Endodermal cell (in vitro differentiated cells): ENCODE measurements around the gene FOXP4. TPM values are rescaled to one million over a fixed set of nuclear protein-coding genes. Genes with fewer than 3 reads are reported as not detected.

ENCODE experiments used
- DNase-seq: peaks from one replicate; pipeline ENCODE4 v3.0.0-alpha.2; 2017
- H3K27ac ChIP-seq: 2 replicates; pipeline ENCODE4 v1.5.1; 2013; ENCODE audit warnings: mild to moderate bottlenecking, low read depth, low read length, moderate library complexity
- H3K27me3 ChIP-seq: 2 replicates; pipeline ENCODE4 v1.6.1; 2013; ENCODE audit warnings: mild to moderate bottlenecking, low read length, moderate library complexity; ENCODE audit not compliant: insufficient read depth, control insufficient read depth, poor library complexity, severe bottlenecking
- H3K36me3 ChIP-seq: 2 replicates; pipeline ENCODE4 v1.7.0; 2013; ENCODE audit warnings: mild to moderate bottlenecking, low read length, moderate library complexity; ENCODE audit not compliant: control insufficient read depth, insufficient read depth
- H3K4me1 ChIP-seq: one replicate; pipeline ENCODE4 v1.7.0; 2013; ENCODE audit warnings: low read length; ENCODE audit not compliant: control insufficient read depth, insufficient read depth
- H3K4me3 ChIP-seq: 2 replicates; pipeline ENCODE4 v1.5.1; 2013; ENCODE audit warnings: mild to moderate bottlenecking, low read length, moderate library complexity
- H3K9ac ChIP-seq: 2 replicates; pipeline ENCODE4 v1.6.1; 2013; ENCODE audit warnings: mild to moderate bottlenecking, low read length, moderate library complexity; ENCODE audit not compliant: poor library complexity, severe bottlenecking; ENCODE audit errors: extremely low read depth
- H3K9me3 ChIP-seq: 2 replicates; pipeline ENCODE4 v1.6.1; 2013; ENCODE audit warnings: mild to moderate bottlenecking, low read length, moderate library complexity; ENCODE audit not compliant: control insufficient read depth
- H3K27ac Mint-ChIP-seq: 2 replicates; pipeline ENCODE4 v1.8.0; 2020; ENCODE audit warnings: mixed read lengths
- H3K27me3 Mint-ChIP-seq: 2 replicates; pipeline ENCODE4 v1.8.0; 2021; ENCODE audit warnings: mild to moderate bottlenecking, mixed read lengths; ENCODE audit not compliant: insufficient read depth
- H3K36me3 Mint-ChIP-seq: 2 replicates; pipeline ENCODE4 v1.8.0; 2020; ENCODE audit warnings: low read depth, mixed read lengths
- H3K4me1 Mint-ChIP-seq: 2 replicates; pipeline ENCODE4 v1.8.0; 2020; ENCODE audit warnings: mixed read lengths
- H3K4me3 Mint-ChIP-seq: 2 replicates; pipeline ENCODE4 v1.8.0; 2020; ENCODE audit warnings: mild to moderate bottlenecking, moderate library complexity, mixed read lengths
- H3K9me3 Mint-ChIP-seq: 2 replicates; pipeline ENCODE4 v1.8.0; 2020; ENCODE audit warnings: mild to moderate bottlenecking, mixed read lengths
- WGBS, 2 experiments: methylation state at CpG; one replicate each; pipeline versions ENCODE4 v1.1.5 to v1.1.7; 2013; ENCODE audit warnings: missing lambda C conversion rate in 2 of 2, mixed read lengths in 1 of 2; ENCODE audit not compliant: insufficient coverage in 1 of 2, insufficient read length in 1 of 2; 5-methylcytosine and 5-hydroxymethylcytosine counted together
- total RNA-seq, 2 donors: library from RNA; stranded (reverse); fragmentation: NEBNext Ultra II Directional in 1 of 2; extraction: Animal tissue kit (Norgen Biotek cat#: 25700) in 1 of 2; gene quantifications; 2 replicates in 1 of 2; 3 replicates in 1 of 2; pipeline ENCODE4 v1.2.1, GENCODE V29; 2021
- TF ChIP-seq, protein P1 (sequence below): fragments of 200-600 bp; sonication (generic); conservative IDR thresholded peaks from 2 replicates; pipeline ENCODE4 v1.5.0; 2021; ENCODE audit warnings: antibody characterized with exemption, mild to moderate bottlenecking

FOXP4 gene
- total RNA-seq, 2 donors from 2014 or later, result 44.4 to 47.7 TPM

GRCh38 chr6:41586252-41587007 is 40.2 kb downstream of the FOXP4 start:
- 88 to 92% methylated on average over 12 to 28 of the region's 28 CpGs for WGBS, 2 experiments

GRCh38 chr6:41587131-41587879 is 41.1 kb downstream of the FOXP4 start:
- Histone ChIP-seq H3K27ac (peak overlapping the region; percentile 86), H3K9me3 (no peaks in the 10 kb centered on the region), H3K4me1 (peaks cover 4% of the 10 kb centered on the region), H3K9ac (no peak overlapping the region), H3K27me3 (no peaks in the 10 kb centered on the region), H3K4me3 (no peak overlapping the region), H3K36me3 (peaks cover 66% of the 10 kb centered on the region)
- no peak for DNase-seq
- peaks cover 39% of the 10 kb centered on the region for H3K36me3 Mint-ChIP-seq
- H3K4me1 Mint-ChIP-seq, result peaks cover 30% of the 10 kb centered on the region
- H3K4me3 Mint-ChIP-seq, result no peak overlapping the region
- no peaks in the 10 kb centered on the region for H3K27me3 Mint-ChIP-seq
- WGBS, 2 experiments, result 89 to 97% methylated on average over 6 to 26 of the region's 26 CpGs
- TF ChIP-seq, protein P1, sequence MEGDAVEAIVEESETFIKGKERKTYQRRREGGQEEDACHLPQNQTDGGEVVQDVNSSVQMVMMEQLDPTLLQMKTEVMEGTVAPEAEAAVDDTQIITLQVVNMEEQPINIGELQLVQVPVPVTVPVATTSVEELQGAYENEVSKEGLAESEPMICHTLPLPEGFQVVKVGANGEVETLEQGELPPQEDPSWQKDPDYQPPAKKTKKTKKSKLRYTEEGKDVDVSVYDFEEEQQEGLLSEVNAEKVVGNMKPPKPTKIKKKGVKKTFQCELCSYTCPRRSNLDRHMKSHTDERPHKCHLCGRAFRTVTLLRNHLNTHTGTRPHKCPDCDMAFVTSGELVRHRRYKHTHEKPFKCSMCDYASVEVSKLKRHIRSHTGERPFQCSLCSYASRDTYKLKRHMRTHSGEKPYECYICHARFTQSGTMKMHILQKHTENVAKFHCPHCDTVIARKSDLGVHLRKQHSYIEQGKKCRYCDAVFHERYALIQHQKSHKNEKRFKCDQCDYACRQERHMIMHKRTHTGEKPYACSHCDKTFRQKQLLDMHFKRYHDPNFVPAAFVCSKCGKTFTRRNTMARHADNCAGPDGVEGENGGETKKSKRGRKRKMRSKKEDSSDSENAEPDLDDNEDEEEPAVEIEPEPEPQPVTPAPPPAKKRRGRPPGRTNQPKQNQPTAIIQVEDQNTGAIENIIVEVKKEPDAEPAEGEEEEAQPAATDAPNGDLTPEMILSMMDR, result peak; percentile 55
- no peaks in the 10 kb centered on the region for H3K9me3 Mint-ChIP-seq
- no peak overlapping the region for H3K27ac Mint-ChIP-seq

More at GRCh38 chr6:41586252-41587007, 40.2 kb downstream of the FOXP4 start:
- Mint-ChIP-seq H3K36me3 (peaks cover 36% of the 10 kb centered on the region), H3K4me1 (peaks cover 23% of the 10 kb centered on the region), H3K4me3 (no peak overlapping the region), H3K27ac (no peak overlapping the region), H3K9me3 (no peaks in the 10 kb centered on the region), H3K27me3 (no peaks in the 10 kb centered on the region)
- Histone ChIP-seq H3K4me3 (no peak overlapping the region), H3K4me1 (peaks cover 4% of the 10 kb centered on the region), H3K27ac (peak overlapping the region; percentile 63), H3K27me3 (no peaks in the 10 kb centered on the region), H3K36me3 (peaks cover 66% of the 10 kb centered on the region), H3K9ac (no peak overlapping the region), H3K9me3 (no peaks in the 10 kb centered on the region)
- TF ChIP-seq, protein P1, result no peak
- DNase-seq, result no peak

DNA sequence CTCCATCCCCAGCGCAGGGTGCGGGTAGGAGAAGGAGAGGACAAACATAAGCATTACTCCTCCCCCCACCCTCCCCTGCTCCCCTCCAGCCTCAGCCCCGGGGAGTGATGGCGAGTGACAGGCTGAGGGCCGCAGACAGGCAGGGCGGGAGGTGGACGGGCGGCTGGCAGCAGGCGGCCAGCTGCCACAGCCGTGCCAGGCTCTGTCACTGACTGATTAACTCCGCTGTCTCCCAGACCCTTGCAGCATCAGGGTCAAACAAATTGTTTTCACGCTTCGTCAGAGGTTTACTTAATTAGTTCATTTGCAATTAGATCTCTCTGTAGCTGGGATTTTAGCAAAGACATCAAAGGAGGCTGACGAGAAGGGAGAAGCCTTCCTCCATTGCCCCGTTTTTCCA is 41.9 kb downstream of the FOXP4 start:
- TF ChIP-seq, protein P1, result no peak
- H3K36me3 ChIP-seq, result peaks cover 66% of the 10 kb centered on the region
- H3K9me3 Mint-ChIP-seq, result no peaks in the 10 kb centered on the region
- H3K9ac ChIP-seq, result no peak overlapping the region
- H3K27ac Mint-ChIP-seq, result no peak overlapping the region
- no peaks in the 10 kb centered on the region for H3K27me3 Mint-ChIP-seq
- H3K9me3 ChIP-seq, result no peaks in the 10 kb centered on the region
- peaks cover 4% of the 10 kb centered on the region for H3K4me1 ChIP-seq
- WGBS, 2 experiments, result 85 to 87% methylated on average over 9 to 15 of the region's 15 CpGs
- H3K4me3 Mint-ChIP-seq, result no peak overlapping the region
- no peak for DNase-seq
- H3K4me1 Mint-ChIP-seq, result peaks cover 27% of the 10 kb centered on the region
- no peaks in the 10 kb centered on the region for H3K27me3 ChIP-seq
- H3K4me3 ChIP-seq, result no peak overlapping the region
- H3K36me3 Mint-ChIP-seq, result peaks cover 43% of the 10 kb centered on the region
- peak overlapping the region; percentile 86 for H3K27ac ChIP-seq
